T47D (cell line): ENCODE results near the gene GSG1L.

Experiments
- DNase-seq, 2 experiments: peaks; one replicate each; pipeline versions ENCODE4 v3.0.0 to v3.0.0-alpha.2; 2011 to 2012; ENCODE audit warnings: low read depth in 1 of 2, low spot score in 1 of 2
- JUND ChIP-seq: IDR thresholded peaks from 2 replicates; pipeline ENCODE4 v1.6.1; 2012; ENCODE audit warnings: low read depth
- in situ Hi-C: cut with HindIII; loops from 2 replicates; pipeline ENCODE4 v1.10.0; 2016; ENCODE audit warnings: low sequenced_read_pairs, low pct_unique_long_range_greater_than_20kb

GSG1L gene

DNA sequence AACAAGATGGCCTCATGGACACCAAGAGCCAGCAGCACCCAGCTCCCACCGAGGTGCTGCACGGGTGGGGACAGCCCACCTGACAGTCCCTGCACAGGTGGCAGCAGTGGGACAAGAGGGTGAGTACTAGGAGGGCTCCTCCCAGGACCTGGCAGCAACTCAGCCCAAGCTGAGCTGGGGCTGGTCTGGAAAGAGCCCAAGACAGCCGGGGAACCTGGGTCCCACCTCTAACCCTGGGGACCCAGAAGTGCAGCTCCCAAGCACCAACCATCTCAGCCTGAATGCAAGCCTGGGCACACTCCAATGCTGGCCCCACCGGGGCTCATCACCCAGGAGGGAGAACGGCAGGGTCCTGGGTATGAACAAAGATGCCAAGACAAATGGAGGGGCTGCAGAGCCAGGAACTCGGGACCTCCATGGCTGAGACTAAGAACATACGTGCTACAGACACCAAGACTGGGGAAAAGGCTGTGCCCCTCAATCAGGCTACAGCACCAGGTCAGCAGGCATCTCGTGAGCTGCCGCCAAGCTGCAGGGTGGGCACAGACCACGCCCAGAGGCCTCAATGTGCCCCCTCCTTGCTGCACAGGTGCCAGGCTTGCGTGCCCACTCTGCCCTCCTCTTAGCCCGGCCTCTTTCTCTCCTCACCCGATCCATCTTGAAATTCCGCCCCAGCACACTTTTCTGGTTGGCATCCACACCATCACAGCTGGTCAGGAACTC lies 37.5 kb upstream of the GSG1L start:
- DNase-seq: no peak
- TF ChIP-seq JUND: no peak
- in situ Hi-C loops: no loop called here

GRCh38 chr16:28098959-28099945 lies 35.7 kb upstream of the GSG1L start:
- in situ Hi-C loops: no loop called here
- no peak for TF ChIP-seq JUND
- DNase-seq: no peak

DNA sequence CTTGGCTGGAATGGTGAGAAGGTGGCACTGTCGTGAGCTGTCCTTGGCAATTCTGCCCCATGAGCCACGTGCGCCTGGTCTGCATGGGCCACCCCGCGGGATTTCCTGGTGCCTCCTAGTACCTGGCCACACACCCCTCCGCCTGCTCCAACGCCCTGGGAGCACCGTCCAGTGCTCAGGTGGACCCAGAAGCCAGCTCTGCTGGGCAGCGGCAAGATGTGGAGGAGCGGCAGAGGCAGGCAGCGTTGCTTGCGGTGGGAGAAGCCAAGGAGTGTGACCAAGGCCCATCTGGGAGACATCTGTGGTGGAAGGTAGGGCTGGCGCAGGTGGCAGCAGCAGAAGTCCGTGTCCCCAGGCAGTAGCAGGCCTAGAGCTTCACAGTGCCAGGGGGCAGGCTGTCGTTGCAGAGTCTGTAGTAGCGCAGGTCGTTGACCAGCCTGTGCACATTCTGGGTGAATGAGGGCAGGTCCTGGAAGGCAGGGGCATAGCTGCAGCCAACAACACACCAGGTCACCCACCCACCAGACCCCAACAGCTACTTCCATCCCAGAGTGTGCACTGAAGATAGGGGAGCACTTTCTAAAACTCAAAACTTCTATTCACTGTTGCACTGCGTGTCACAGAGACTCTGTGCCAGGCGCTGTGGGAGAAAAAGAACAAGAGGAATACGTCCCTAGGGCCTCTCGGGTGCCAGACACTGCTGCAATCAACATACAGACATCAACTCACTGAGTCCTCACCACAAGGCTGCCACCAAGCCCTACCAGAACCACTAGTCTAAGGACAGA lies 34.9 kb upstream of the GSG1L start:
- no peak for DNase-seq
- in situ Hi-C loops: no loop called here
- no peak for TF ChIP-seq JUND

DNA sequence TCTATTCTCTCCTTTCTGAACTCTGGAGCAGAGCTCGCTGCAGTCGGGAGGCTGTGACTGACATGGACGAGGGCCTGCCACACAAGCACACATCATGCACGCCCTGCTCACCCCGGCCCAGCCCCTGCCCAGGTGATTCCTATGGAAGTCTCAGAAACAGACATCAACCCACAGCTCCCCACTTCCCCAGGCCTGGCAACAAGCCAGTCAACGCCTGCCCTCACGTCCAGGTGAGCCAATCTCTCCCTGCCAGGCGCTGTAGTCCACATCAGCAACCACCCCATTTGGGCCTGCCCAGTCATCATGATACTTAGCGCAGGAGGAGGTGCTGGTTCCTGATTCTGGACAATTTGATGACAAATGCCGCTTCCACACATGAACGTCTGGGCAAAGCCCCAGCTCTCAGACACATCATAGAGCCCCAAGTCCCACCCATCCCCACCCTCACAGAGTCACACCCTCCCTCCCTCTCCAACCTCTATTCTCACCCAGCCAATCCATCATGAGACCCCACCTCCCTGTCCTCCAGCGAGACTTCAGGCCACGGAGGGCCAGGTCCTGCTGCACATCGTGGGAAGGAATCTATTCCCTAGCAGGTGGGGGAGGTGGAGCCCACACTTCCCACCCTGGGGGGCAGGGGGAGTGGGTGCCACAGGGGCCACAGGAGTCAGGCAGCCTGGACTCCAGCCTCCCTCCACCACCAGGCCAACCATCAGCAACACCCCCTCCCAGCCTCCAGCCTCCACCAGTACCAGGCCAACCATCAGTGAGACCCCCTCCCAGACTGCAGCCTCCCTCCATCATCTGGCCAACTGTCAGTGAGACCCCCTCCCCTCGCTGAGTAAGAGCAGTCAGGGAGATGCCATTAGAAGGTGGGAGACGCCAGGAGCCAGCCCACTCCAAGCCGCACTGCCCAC lies 33.7 kb upstream of the GSG1L start:
- in situ Hi-C loops: no loop called here
- no peak for TF ChIP-seq JUND
- DNase-seq: no peak

DNA sequence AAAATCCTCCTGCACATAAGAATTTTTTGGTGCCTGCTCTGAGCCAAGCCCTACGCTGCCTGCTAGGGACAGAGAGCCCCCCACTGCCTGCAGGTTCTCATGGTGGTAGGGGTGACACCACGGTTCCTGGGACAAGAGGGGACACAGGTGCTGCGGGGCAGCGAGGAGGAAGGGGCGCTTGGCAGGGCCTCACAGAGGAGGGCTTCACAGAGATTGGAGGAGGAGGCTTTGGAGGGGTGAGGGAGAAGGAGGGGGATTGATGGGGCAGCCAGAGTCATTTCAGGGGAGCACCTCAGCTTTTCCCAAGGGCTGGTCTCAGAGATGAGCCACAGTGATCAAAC lies 29.8 kb upstream of the GSG1L start:
- DNase-seq: no peak
- in situ Hi-C loops: no loop called here
- TF ChIP-seq JUND: no peak

- in situ Hi-C loops: no loop called here
- TF ChIP-seq JUND: no peak
- DNase-seq: no peak
These were observed 29.3 kb upstream of the GSG1L start for GRCh38 chr16:28092721-28093384.

DNA sequence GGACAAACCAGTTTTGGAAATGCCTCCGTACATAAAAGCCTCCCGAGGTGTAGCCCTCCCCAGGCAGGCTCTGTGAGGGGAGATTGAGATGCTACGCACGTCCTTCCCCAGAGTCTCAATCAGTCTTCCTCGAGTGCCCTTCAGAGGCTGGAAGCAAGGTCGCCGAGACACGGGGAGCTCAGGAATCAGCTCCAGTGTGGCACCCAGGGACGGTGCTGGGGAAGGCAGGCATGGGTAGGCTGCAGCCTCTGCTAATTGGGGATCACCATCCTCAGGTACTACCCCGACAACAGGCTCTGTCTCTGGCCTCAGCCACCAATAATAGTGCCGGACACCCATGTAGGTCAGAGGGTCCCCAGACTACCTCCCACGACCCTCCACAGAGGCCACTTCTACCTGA lies 28.1 kb upstream of the GSG1L start:
- TF ChIP-seq JUND: no peak

GRCh38 chr16:28090646-28091377 lies 27.3 kb upstream of the GSG1L start:
- no peak for DNase-seq
- in situ Hi-C loops: no loop called here
- no peak for TF ChIP-seq JUND

More for the DNA sequence above, 28.1 kb upstream of the GSG1L start:
- in situ Hi-C loops: no loop called here
- no peak for DNase-seq

- no peak for DNase-seq
- TF ChIP-seq JUND: no peak
- in situ Hi-C loops: no loop called here
These were observed 26.5 kb upstream of the GSG1L start for GRCh38 chr16:28089992-28090365.

DNA sequence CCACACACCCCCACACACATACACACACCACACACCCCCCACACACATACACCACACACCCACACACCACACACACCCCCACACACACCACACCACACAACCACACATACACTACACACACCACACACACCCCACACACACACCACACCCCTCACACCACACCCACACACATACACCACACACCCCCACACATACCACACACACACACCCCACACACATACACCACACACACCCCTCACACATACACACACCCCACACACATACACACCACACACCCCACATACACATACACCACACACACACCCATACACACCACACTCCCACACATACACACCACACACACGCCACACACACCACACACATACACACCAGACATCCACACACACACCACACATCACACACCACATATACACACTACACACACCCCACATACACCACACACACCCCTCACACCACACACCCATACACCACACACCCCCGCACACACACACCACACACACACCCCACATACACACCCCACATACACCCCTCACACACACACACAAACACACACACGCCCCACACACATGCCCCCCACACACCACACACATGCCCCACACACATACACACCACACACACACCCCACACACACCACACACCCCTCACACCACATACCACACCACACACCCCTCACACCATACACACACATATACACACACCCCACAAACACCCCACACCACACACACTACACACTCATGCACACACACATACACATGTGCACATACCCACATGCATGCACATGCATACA lies 25.9 kb upstream of the GSG1L start:
- no peak for TF ChIP-seq JUND
- no peak for DNase-seq
- in situ Hi-C loops: no loop called here
